PC-3 (cell line): Measurements from ENCODE around the gene COX17. TPM values are rescaled to one million over a fixed set of nuclear protein-coding genes. Genes with fewer than 3 reads are reported as not detected.

Experiments
- ATAC-seq: fragments of 200-7000 bp; cut with Tn5 transposase; 2 replicates; pipeline ENCODE4 v1.9.1; 2020; ENCODE audit warnings: mild to moderate bottlenecking, moderate library complexity
- BruUV-seq: library from RNA; stranded (reverse); fragments of 400-500 nt; replicated peaks from 2 replicates; lab custom pipeline; 2021; lab: Mats Ljungman, UMichigan
- CTCF ChIA-PET: fragments of 300-600 bp; sonication (Branson Sonifier 250); formaldehyde crosslinking; loops from one replicate; lab custom pipeline; 2022; ENCODE audit warnings: antibody characterized with exemption; lab: Charles Lee
- POLR2A ChIA-PET: fragments of 300-600 bp; sonication (Branson Sonifier 250); formaldehyde crosslinking; loops from one replicate; lab custom pipeline; 2022; ENCODE audit warnings: antibody characterized with exemption; ENCODE audit not compliant: unreplicated experiment; lab: Charles Lee
- DNase-seq: peaks from one replicate; pipeline ENCODE4 v3.0.0-alpha.2; 2015
- H2AFZ ChIP-seq: fragments of 300-600 bp; sonication (generic); 2 replicates; pipeline ENCODE4 v1.6.0; 2016; ENCODE audit warnings: antibody characterized with exemption, low read length
- H3F3A ChIP-seq: fragments of 300-600 bp; sonication (generic); one replicate; pipeline ENCODE4 v1.6.0; 2017; ENCODE audit warnings: antibody characterized with exemption, low read length, control low read depth, mild to moderate bottlenecking; ENCODE audit not compliant: unreplicated experiment
- H3K27ac ChIP-seq: fragments of 300-600 bp; sonication (generic); 2 replicates; pipeline ENCODE4 v1.5.1; 2016; ENCODE audit warnings: mild to moderate bottlenecking, low read length
- H3K27me3 ChIP-seq: fragments of 300-600 bp; sonication (generic); 2 replicates; pipeline ENCODE4 v1.6.1; 2016; ENCODE audit warnings: low read length, mixed read lengths
- H3K36me3 ChIP-seq: fragments of 300-600 bp; sonication (generic); 2 replicates; pipeline ENCODE4 v1.6.1; 2016; ENCODE audit warnings: low read depth, mixed run types, low read length, mixed read lengths
- H3K4me1 ChIP-seq: fragments of 300-600 bp; sonication (generic); 2 replicates; pipeline ENCODE4 v1.5.1; 2016; ENCODE audit warnings: low read length; ENCODE audit not compliant: insufficient read depth
- H3K4me2 ChIP-seq: fragments of 300-600 bp; sonication (generic); 2 replicates; pipeline ENCODE4 v1.6.0; 2016; ENCODE audit warnings: low read length
- H3K4me3 ChIP-seq: fragments of 300-600 bp; sonication (generic); 2 replicates; pipeline ENCODE4 v1.5.1; 2016; ENCODE audit warnings: mild to moderate bottlenecking, low read length, mixed read lengths
- H3K79me2 ChIP-seq: fragments of 300-600 bp; sonication (generic); 2 replicates; pipeline ENCODE4 v1.6.1; 2017; ENCODE audit warnings: low read length, mixed read lengths
- H3K9ac ChIP-seq: fragments of 300-600 bp; sonication (generic); 2 replicates; pipeline ENCODE4 v1.6.0; 2016; ENCODE audit warnings: mild to moderate bottlenecking, low read length
- H3K9me2 ChIP-seq: fragments of 300-600 bp; sonication (generic); replicated peaks from 2 replicates; pipeline ENCODE4 v1.6.1; 2016; ENCODE audit warnings: mixed run types, low read length, mixed read lengths
- H3K9me3 ChIP-seq: fragments of 300-600 bp; sonication (generic); 2 replicates; pipeline ENCODE4 v1.6.1; 2016; ENCODE audit warnings: low read length, mixed read lengths
- H4K20me1 ChIP-seq: fragments of 300-600 bp; sonication (generic); 2 replicates; pipeline ENCODE4 v1.6.1; 2016; ENCODE audit warnings: low read length, mixed read lengths
- EZH2 ChIP-seq: fragments of 300-600 bp; sonication (generic); IDR thresholded peaks from one replicate; pipeline ENCODE4 v1.6.1; 2017; ENCODE audit warnings: antibody characterized with exemption, mild to moderate bottlenecking, low read length; ENCODE audit not compliant: unreplicated experiment
- EZH2phosphoT487 ChIP-seq: fragments of 300-600 bp; sonication (generic); IDR thresholded peaks from 2 replicates; pipeline ENCODE4 v1.6.1; 2018; ENCODE audit warnings: mild to moderate bottlenecking, antibody characterized with exemption, low read length, borderline replicate concordance
- intact Hi-C: fragments of 100-400 bp; cut with micrococcal nuclease; formaldehyde crosslinking; loops from 2 replicates; pipeline ENCODE4 v1.9.0; 2023
- total RNA-seq: library from RNA; depleted of rRNA; stranded (reverse); fragments of >200 nt; gene quantifications from 2 replicates; pipeline ENCODE4 v1.2.3, GENCODE V29; 2014
- TF ChIP-seq, protein P1 (sequence below): fragments of 300-600 bp; sonication (generic); conservative IDR thresholded peaks from 2 replicates; pipeline ENCODE4 v1.5.1; 2017; ENCODE audit warnings: antibody characterized with exemption, low read depth, mild to moderate bottlenecking, low read length

Gene COX17
- total RNA-seq, 1 experiment from 2014 or later: 159 TPM

DNA sequence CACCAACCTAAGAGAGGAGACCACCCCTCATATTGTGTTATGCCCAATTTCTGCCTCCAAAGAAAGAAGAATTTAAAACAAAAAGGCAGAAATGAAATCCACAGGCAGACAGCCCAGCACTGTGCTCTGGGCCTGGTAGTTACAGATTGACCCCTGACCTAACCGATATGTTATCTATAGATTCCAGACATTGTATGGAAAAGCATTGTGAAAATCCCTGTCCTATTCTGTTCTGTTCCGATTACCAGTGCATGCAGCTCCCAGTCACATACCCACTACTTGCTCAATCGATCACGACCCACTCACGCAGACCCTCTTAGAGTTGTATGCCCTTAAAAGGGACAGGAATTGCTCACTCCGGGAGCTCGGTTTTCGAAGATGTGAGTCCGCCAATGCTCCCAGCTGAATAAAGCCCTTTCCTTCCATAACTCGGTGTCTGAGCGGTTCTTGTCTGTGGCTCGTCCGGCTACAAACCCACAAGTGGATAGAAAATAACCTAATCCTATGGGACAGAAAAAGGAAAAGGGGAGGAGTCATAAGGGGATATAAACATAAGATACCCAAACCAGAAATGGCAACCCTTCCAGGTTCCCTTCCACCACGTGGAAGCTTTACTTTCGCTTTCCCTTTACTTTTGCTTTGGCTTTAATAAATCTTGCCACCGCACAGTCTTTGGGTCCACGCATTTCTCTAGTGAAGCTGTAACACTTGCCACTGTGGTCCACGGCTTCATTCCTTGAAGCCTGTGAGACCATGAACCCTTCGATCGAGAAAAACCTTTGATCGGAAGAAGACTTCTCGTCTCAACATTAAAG is 23.9 kb upstream of the COX17 start:
- H3K4me2 ChIP-seq: no peak overlapping the region
- ChIA-PET CTCF (interaction anchor here (0.6 kb wide), 1 partner anchor 446 kb away, joined by 3 read pairs; no protein-coding TSS in a partner anchor), POLR2A (no interaction called here)
- no peaks in the 10 kb centered on the region for H3K79me2 ChIP-seq
- no peaks in the 10 kb centered on the region for H3K9me3 ChIP-seq
- intact Hi-C loops: no loop called here
- ATAC-seq (no peak), DNase-seq (no peak)
- no peak overlapping the region for H3K27ac ChIP-seq
- no peak overlapping the region for H3K9ac ChIP-seq
- peaks cover 8% of the 10 kb centered on the region; the same call in 1 of the 2 replicates for H3K27me3 ChIP-seq
- no peaks in the 10 kb centered on the region for H3K36me3 ChIP-seq
- H3F3A ChIP-seq: no peaks in the 10 kb centered on the region
- TF ChIP-seq, protein P1, sequence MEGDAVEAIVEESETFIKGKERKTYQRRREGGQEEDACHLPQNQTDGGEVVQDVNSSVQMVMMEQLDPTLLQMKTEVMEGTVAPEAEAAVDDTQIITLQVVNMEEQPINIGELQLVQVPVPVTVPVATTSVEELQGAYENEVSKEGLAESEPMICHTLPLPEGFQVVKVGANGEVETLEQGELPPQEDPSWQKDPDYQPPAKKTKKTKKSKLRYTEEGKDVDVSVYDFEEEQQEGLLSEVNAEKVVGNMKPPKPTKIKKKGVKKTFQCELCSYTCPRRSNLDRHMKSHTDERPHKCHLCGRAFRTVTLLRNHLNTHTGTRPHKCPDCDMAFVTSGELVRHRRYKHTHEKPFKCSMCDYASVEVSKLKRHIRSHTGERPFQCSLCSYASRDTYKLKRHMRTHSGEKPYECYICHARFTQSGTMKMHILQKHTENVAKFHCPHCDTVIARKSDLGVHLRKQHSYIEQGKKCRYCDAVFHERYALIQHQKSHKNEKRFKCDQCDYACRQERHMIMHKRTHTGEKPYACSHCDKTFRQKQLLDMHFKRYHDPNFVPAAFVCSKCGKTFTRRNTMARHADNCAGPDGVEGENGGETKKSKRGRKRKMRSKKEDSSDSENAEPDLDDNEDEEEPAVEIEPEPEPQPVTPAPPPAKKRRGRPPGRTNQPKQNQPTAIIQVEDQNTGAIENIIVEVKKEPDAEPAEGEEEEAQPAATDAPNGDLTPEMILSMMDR: no peak
- TF ChIP-seq EZH2 (no peak), EZH2phosphoT487 (no peak)
- no TSS peak for BruUV-seq
- no peak overlapping the region for H2AFZ ChIP-seq
- H3K4me1 ChIP-seq: peaks cover 17% of the 10 kb centered on the region
- no peak overlapping the region for H3K4me3 ChIP-seq
- H4K20me1 ChIP-seq: no peaks in the 10 kb centered on the region
- no peaks in the 10 kb centered on the region for H3K9me2 ChIP-seq

DNA sequence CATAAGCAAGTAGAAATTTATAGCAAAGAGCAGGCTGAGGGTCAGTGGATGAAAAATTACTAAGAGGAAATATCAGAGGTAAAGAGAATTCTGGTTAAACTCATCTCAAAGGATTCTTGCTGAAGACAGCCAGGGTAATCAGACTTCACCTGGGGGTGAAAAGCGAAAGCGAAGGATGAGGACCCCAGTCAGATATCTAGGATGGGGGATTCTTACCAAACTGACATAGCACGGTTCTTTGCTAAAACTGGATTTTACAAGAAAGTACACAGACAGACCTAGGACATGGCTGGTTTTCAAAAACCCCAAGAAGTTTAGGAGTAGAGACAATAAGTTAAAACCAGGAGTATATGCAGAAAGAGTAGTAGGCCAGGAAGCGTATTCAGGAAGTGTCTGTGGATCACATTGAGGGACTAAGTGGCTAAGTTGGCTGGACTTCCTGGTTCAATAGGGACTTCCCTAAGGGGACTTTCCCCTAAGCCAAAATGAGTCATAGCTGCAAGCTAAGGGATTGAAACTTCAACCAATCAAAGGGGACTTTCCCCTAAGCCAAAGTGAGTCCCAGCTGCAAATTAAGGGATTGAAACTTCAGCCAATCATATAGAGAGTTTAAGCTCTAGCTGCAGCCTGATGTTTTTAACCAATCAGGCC is 23.2 kb upstream of the COX17 start:
- Histone ChIP-seq H4K20me1 (no peaks in the 10 kb centered on the region), H3K9me2 (no peaks in the 10 kb centered on the region), H3K27me3 (peaks cover 8% of the 10 kb centered on the region; the same call in 1 of the 2 replicates), H3K79me2 (no peaks in the 10 kb centered on the region), H3K27ac (peak overlapping the region; percentile 22; the same call in 1 of the 2 replicates), H3K36me3 (no peaks in the 10 kb centered on the region), H3K9ac (no peak overlapping the region), H3K4me3 (no peak overlapping the region), H3F3A (no peaks in the 10 kb centered on the region), H3K4me2 (no peak overlapping the region), H3K4me1 (peaks cover 17% of the 10 kb centered on the region), H2AFZ (peak overlapping the region; percentile 44; the same call in 1 of the 2 replicates), H3K9me3 (no peaks in the 10 kb centered on the region)
- ATAC-seq (no peak), DNase-seq (peak; percentile 45)
- POLR2A ChIA-PET: no interaction called here
- CTCF ChIA-PET: interaction anchor here (0.6 kb wide), 1 partner anchor 447 kb away, joined by 3 read pairs; no protein-coding TSS in a partner anchor
- intact Hi-C loops: no loop called here
- TF ChIP-seq EZH2phosphoT487 (no peak), EZH2 (no peak)
- TF ChIP-seq, protein P1: no peak
- no TSS peak for BruUV-seq
